GM18505 (cell line): ENCODE results near the gene FOXO3.
"Not testable (repeated sequence)": the region's sequence is repeated elsewhere in the genome, so short reads cannot be mapped to it uniquely, and the experiment has no call there.

Source experiments
- ATAC-seq: cut with Tn5 transposase; IDR thresholded peaks from one replicate; pipeline ENCODE4 v1.9.1; 2021; ENCODE audit not compliant: unreplicated experiment
- POLR2A ChIP-seq: IDR thresholded peaks from 4 replicates; pipeline ENCODE4 v1.6.1; 2011; ENCODE audit warnings: borderline replicate concordance; ENCODE audit not compliant: insufficient read depth, insufficient read length; ENCODE audit errors: extremely low read depth

FOXO3 gene

GRCh38 chr6:108560463-108561308 is at the start of gene FOXO3:
Gene FOXO3 (plus strand): TSS chr6:108560917. CDS start chr6:108561209, 292 bp downstream.
- peak; percentile 88 for TF ChIP-seq POLR2A
- no peak for ATAC-seq

DNA sequence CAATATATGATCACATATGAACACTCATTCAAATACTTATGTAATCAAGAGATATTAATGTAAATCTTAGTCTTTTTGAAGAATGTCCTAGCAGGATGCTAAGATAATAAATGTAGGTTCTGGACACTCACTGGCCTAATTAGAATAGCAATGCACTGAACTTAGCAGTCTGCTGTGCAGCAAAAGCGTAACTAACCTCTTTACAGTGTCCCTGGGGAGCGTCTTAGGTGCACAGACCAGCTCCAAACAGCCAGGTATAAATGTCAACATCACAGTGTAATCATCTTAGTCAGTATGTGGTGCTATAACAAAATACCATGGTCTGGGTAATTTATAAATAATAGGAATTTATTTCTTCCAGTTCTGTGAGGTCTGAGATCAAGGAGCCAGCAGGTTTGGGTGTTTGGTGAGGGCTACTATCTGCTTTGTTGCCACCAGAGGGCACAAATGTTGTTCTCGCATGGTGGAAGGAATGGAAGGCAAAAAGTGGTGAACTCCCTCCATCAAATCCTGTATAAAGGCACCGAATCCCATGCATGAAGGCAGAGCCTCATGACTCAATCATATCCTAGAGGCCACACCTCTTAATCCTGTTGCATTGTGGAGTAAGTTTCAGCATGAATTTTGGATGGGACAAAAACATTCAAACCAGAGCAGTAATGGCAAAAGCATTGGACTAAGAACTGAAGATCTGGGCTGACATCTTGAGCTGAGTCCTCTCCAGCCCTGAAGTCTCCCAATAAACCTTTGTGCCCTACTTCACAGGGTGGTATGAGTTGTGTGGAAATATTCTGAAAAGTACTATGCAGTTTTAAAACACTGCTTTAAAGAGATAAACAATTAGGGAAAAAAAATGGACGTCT is 41.8 kb upstream of the FOXO3 start:
- TF ChIP-seq POLR2A: no peak
- no peak for ATAC-seq

DNA sequence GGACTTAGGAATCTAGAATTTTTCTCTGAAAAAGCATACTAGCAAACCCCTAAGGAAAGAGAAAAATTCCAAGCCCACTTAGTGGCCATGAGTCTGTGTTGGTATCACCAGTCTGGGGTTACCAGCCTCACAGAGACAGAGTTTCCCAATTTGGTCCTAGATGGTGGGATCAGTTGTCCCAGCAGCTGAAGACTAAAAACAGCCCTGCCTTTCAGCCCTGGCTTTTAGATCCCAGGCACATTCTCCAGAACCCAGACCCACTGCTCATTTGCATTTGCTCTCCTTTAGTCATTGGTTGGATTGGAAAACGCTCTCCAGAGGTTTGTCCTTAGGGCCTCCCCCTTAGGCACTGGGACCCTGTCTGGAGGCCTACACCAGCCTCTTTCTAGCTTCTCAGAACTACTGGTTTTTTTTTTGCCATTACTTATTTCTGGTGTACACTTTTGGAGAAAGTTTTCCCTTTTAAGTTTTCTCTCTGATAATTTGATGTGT is 39.1 kb upstream of the FOXO3 start:
- no peak for TF ChIP-seq POLR2A
- no peak for ATAC-seq

DNA sequence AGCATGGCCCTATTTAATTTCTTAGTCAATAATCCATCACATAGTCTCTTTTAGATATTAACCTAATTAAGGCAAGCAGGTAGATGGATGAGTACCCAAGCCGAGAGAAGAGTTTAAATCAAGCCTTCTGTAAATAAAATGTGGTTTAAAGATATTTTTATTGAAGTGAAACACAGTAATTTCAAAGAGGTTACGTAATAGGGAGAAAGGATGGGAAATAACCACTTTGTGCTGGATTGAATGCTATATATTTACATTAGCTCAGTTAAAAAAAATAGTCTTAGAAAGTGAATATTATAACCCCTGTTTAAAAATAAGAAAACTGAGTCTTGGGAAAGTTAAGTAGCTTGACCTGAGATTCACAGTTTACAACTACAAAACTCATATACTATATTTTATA is 37.0 kb upstream of the FOXO3 start:
- no peak for ATAC-seq
- no peak for TF ChIP-seq POLR2A

DNA sequence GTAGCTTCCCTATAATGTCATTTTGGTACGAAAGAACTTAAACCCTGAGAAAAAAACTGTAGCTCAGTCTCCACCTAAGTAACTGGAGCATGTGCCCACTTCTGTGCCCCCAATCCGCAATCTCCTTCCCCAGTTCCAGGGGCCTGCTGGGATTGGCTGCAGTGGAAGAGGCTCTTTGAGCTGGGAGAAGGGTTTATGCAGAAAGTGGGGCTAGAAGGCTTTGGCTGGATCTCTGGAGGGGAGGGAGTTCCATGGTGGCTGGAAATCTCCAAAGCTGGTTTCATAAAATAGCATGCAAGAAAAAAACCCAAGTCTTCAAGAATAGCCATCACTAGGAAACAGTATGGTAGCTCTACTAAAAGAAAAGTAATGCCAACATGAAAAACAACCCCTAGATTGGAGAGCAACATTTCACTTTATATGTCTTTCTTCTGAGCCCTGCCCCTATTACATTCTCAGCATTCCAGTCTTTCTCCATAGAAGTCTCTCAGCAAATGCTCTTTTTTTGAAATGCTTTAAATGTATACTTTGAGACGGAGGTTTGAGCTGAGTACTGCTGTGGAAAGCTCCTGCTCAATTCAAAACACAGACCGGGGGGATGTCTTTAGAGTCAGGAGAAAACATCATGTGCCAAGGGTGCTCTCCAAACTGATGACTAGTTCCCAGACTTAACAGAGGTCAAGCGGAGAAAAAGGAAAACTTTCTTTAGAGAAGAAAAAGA is 36.0 kb upstream of the FOXO3 start:
- TF ChIP-seq POLR2A: no peak
- no peak for ATAC-seq

DNA sequence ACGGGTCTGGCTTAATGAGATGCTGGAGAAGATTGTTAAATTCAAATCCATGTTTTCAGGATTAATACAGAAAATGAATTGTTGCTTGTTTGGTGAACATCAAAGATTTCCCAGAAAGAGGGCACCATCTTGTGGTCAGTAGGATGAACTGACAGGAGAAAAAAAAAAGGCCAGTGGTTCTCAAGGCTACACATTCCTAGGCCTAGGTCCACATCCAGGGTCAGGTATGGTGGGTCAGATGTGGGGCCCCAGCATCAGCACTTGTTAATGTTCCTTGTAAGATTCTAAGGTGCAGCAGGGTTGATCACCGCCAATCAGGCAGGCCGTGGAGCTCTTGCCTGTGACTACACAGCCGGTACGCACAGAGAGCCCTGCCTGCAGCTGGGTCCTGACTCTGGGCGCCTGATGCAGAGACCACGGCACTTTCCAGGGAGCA is 34.0 kb upstream of the FOXO3 start:
- TF ChIP-seq POLR2A: no peak
- no peak for ATAC-seq

GRCh38 chr6:108528878-108529277 is 31.8 kb upstream of the FOXO3 start:
- no peak for ATAC-seq
- no peak for TF ChIP-seq POLR2A

DNA sequence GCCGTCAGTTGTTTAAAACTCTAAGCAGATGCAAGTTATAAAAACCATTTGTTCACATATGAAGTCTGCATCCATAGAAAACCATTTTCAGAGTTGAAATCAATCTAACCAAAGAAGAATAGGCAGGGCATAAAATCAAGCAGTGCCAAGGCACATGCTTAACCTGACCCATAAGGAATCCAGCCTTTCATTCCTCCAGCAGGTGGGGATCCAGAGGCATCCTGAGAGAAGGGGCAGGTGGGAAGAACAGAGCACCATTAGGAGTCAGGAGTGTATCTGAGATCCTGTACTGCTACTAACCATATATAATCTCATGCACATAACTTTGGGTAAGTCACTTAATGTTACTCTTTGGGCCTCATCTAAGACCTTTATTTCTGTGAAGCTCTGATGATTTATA is 29.4 kb upstream of the FOXO3 start:
- no peak for ATAC-seq
- no peak for TF ChIP-seq POLR2A

DNA sequence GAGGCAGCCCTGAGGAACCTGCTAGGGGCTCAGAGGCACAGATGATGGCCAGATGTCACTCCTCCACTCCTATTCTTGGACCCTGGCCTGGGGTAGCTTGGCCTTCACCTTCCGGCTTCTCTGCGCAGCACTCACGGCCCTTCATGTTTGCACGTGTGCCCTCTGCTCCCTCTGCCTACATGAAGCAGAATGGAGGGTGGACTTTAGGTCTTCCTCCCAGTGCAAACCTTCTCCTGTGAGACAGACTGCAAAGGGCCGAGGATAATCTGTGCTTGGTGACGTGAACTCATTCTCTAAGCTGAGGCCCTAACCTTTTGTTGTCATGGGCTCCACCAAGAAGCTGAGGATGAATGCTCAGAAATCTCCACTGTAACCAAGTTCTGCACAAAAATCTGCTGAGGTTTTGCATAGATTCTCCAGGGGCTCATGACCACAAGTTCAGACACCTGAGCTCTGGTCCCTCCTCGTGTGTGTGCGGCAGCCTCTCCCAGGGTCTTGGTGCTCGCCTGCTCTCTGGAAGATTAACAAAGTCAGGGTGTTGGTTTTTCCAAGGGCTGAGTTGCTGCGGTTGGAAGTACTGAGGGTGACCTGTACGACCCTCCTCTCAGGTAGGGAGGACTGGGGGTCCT is 25.5 kb upstream of the FOXO3 start:
- no peak for TF ChIP-seq POLR2A
- no peak for ATAC-seq

GRCh38 chr6:108535920-108536535 is 24.7 kb upstream of the FOXO3 start:
- ATAC-seq: not testable (repeated sequence)

DNA sequence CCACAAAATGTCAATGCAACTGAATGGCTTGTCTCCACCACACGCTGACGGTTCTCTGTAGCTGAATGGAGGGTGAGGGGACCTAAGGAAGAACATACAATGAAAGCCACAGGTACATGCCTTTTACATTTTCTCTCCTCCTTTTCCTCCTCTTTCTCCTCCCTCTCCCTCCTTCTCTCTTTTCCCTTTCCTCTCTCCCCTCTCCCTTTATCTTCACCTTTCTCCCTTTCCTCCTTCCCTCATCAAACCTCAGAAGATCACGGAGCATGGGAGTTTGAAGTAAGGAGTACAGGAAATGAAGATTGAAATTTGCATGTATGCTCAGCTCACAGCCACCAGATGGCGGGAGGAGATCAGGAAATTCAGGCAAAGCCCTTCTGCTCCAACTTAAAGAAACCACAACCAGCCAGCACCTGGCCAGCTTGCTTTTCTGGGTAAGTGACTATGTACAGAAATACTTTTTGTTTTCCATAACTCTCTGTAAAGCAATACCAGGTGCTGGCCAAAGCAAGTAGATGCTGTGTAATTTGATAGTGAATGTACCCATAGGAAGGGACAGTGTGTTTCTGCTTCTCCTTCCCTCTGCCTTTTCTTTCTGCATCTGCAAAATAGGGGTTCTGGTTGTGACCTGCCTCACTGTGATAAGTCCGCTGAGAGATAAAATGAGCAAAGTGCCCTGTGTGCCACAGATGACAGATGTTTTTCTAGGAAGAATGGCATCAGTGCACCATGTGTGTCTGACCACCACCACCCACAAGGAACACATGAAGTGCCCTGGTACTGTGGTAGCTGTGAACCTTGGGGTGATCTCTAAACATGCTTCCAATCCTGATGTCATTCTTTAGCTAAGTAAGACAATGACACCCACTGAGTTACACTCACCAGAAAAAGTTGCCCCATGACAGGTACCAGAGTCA is 18.6 kb upstream of the FOXO3 start:
- no peak for TF ChIP-seq POLR2A
- ATAC-seq: no peak
